ENCODE results near the gene SFXN1.

DNA sequence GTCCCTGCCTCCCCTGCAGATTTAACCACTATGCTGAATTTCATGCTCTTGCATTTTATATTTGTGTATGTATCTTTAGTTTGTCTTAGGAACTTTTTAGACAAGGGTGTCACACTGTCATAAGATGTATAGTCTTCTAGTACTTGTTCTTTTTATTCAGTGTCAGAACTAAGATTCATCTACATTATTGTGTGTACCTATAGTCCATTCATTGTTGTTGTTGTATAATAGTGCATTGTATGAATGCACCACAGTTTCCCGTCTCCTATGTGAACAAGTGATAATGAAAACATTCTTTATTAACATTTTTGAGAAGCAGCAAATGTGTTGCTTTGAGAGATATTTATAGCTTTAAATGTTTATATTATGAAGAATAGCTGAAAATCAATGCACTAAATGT is 45.9 kb downstream of the SFXN1 start:
- TF ChIP-seq, protein P1, sequence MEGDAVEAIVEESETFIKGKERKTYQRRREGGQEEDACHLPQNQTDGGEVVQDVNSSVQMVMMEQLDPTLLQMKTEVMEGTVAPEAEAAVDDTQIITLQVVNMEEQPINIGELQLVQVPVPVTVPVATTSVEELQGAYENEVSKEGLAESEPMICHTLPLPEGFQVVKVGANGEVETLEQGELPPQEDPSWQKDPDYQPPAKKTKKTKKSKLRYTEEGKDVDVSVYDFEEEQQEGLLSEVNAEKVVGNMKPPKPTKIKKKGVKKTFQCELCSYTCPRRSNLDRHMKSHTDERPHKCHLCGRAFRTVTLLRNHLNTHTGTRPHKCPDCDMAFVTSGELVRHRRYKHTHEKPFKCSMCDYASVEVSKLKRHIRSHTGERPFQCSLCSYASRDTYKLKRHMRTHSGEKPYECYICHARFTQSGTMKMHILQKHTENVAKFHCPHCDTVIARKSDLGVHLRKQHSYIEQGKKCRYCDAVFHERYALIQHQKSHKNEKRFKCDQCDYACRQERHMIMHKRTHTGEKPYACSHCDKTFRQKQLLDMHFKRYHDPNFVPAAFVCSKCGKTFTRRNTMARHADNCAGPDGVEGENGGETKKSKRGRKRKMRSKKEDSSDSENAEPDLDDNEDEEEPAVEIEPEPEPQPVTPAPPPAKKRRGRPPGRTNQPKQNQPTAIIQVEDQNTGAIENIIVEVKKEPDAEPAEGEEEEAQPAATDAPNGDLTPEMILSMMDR (IDR thresholded peaks at IDR 0.05), result no peak
- no peak for TF ChIP-seq POLR2A (IDR thresholded peaks at IDR 0.05)

All from adrenal gland (tissue), 5 donors.